Endothelial cell of hepatic sinusoid (primary cell): ENCODE results near the gene FFAR1.

ENCODE experiments used
- in situ Hi-C: cut with HindIII; loops from 2 replicates; pipeline ENCODE4 v1.10.0; 2017; ENCODE audit warnings: low sequenced_read_pairs

Gene FFAR1

GRCh38 chr19:35347171-35347929 is at the start of gene FFAR1:
Gene FFAR1, plus strand, starts transcription at chr19:35347902. Its CDS starts 3,650 bp downstream, at chr19:35351552.
- in situ Hi-C loops = no loop called here

- in situ Hi-C loops = loop anchor here (25.0 kb wide), 1 partner anchor 139 kb away; the partner anchor contains the start of gene FFAR2
Observed at GRCh38 chr19:35297922-35298321, 49.8 kb upstream of the FFAR1 start.

GRCh38 chr19:35298561-35298972 is 49.1 kb upstream of the FFAR1 start:
- in situ Hi-C loops = loop anchor here (25.0 kb wide), 1 partner anchor 139 kb away; the partner anchor contains the start of gene FFAR2

GRCh38 chr19:35299523-35300338 is 48.0 kb upstream of the FFAR1 start:
- in situ Hi-C loops = loop anchor here (25.0 kb wide), 1 partner anchor 138 kb away; the partner anchor contains the start of gene FFAR2

- in situ Hi-C loops = no loop called here
Observed at GRCh38 chr19:35300339-35300649, 47.4 kb upstream of the FFAR1 start.

- in situ Hi-C loops = no loop called here
Observed at GRCh38 chr19:35301961-35302360, 45.7 kb upstream of the FFAR1 start.

GRCh38 chr19:35302446-35302845 is 45.3 kb upstream of the FFAR1 start:
- in situ Hi-C loops = no loop called here

- in situ Hi-C loops = no loop called here
Observed at GRCh38 chr19:35303357-35303915, 44.3 kb upstream of the FFAR1 start.

- in situ Hi-C loops = no loop called here
Observed at GRCh38 chr19:35304036-35304435, 43.7 kb upstream of the FFAR1 start.

GRCh38 chr19:35305181-35305580 is 42.5 kb upstream of the FFAR1 start:
- in situ Hi-C loops = loop anchor here (5.0 kb wide), 1 partner anchor 47 kb away; no protein-coding TSS in a partner anchor

GRCh38 chr19:35306473-35307246 is 41.0 kb upstream of the FFAR1 start:
- in situ Hi-C loops = loop anchor here (5.0 kb wide), 1 partner anchor 46 kb away; no protein-coding TSS in a partner anchor

- in situ Hi-C loops = loop anchor here (5.0 kb wide), 1 partner anchor 44 kb away; no protein-coding TSS in a partner anchor
Observed at GRCh38 chr19:35307931-35308330, 39.8 kb upstream of the FFAR1 start.

GRCh38 chr19:35308910-35309309 is 38.8 kb upstream of the FFAR1 start:
- in situ Hi-C loops = loop anchor here (5.0 kb wide), 1 partner anchor 43 kb away; no protein-coding TSS in a partner anchor

- in situ Hi-C loops = loop anchor here (5.0 kb wide), 1 partner anchor 43 kb away; no protein-coding TSS in a partner anchor
Observed at GRCh38 chr19:35309481-35310279, 38.0 kb upstream of the FFAR1 start.

GRCh38 chr19:35310331-35310730 is 37.4 kb upstream of the FFAR1 start:
- in situ Hi-C loops = no loop called here

GRCh38 chr19:35310811-35311465 is 36.8 kb upstream of the FFAR1 start:
- in situ Hi-C loops = no loop called here

GRCh38 chr19:35311901-35312665 is 35.6 kb upstream of the FFAR1 start:
- in situ Hi-C loops = no loop called here

- in situ Hi-C loops = no loop called here
Observed at GRCh38 chr19:35313587-35313986, 34.1 kb upstream of the FFAR1 start.
